Fibroblast of lung (primary cell): ENCODE data around the gene CDIP1. TPM values are rescaled to one million over a fixed set of nuclear protein-coding genes. Genes with fewer than 3 reads are reported as not detected.
A peak's percentile ranks its signal among the peaks of the same experiment; 100 is the strongest.

Source experiments
- DNase-seq, 2 donors: peaks; one replicate each; pipeline versions ENCODE4 v3.0.0 to v3.0.0-alpha.2; 2010; ENCODE audit warnings: low read depth in 2 of 2
- H2AFZ ChIP-seq: 2 replicates; pipeline ENCODE4 v1.5.1; 2012; ENCODE audit warnings: low read length, control low read depth, inconsistent platforms
- H3K27ac ChIP-seq: 2 replicates; pipeline ENCODE4 v1.5.1; 2011; ENCODE audit warnings: low read length, control low read depth; ENCODE audit not compliant: insufficient read depth
- H3K27me3 ChIP-seq: 2 replicates; pipeline ENCODE4 v1.5.1; 2011; ENCODE audit warnings: mild to moderate bottlenecking, low read length; ENCODE audit not compliant: control insufficient read depth, insufficient read depth
- H3K36me3 ChIP-seq: 2 replicates; pipeline ENCODE4 v1.5.1; 2011; ENCODE audit warnings: low read length; ENCODE audit not compliant: control insufficient read depth, insufficient read depth
- H3K4me1 ChIP-seq: 2 replicates; pipeline ENCODE4 v1.5.1; 2011; ENCODE audit warnings: low read length; ENCODE audit not compliant: control insufficient read depth, insufficient read depth; ENCODE audit errors: extremely low read depth
- H3K4me2 ChIP-seq: 2 replicates; pipeline ENCODE4 v1.5.1; 2011; ENCODE audit warnings: low read length, control low read depth; ENCODE audit not compliant: insufficient read depth; ENCODE audit errors: extremely low read depth
- H3K4me3 ChIP-seq, 4 experiments: fragments of 200-600 bp in 1 of 4; sonication (generic) in 1 of 4; replicated peaks in 1 of 4; 2 replicates each; pipeline ENCODE4 v1.5.1; 2011 to 2016; ENCODE audit warnings: low read length in 4 of 4, low read depth in 3 of 4, mild to moderate bottlenecking in 3 of 4, control low read depth in 2 of 4, inconsistent platforms in 1 of 4, mixed read lengths in 1 of 4; ENCODE audit not compliant: insufficient read depth in 1 of 4; ENCODE audit errors: control extremely low read depth in 1 of 4
- H3K79me2 ChIP-seq: 2 replicates; pipeline ENCODE4 v1.5.1; 2012; ENCODE audit warnings: mild to moderate bottlenecking, low read length, inconsistent platforms; ENCODE audit not compliant: control insufficient read depth, insufficient read depth
- H3K9ac ChIP-seq: 2 replicates; pipeline ENCODE4 v1.5.1; 2011; ENCODE audit warnings: mild to moderate bottlenecking, low read length, control low read depth; ENCODE audit not compliant: insufficient read depth
- H3K9me3 ChIP-seq: 2 replicates; pipeline ENCODE4 v1.5.1; 2012; ENCODE audit warnings: low read depth, low read length; ENCODE audit not compliant: control insufficient read depth, insufficient read depth
- H4K20me1 ChIP-seq: 2 replicates; pipeline ENCODE4 v1.5.1; 2011; ENCODE audit warnings: low read length; ENCODE audit not compliant: control insufficient read depth, insufficient read depth; ENCODE audit errors: extremely low read depth
- EZH2 ChIP-seq: IDR thresholded peaks from 2 replicates; pipeline ENCODE4 v1.5.1; 2012; ENCODE audit warnings: low read length, control low read depth, mild to moderate bottlenecking; ENCODE audit errors: missing control alignments
- polyA plus RNA-seq, 2 donors: library from polyadenylated mRNA; depleted of rRNA in 1 of 2; stranded (reverse) in 1 of 2; unstranded in 1 of 2; fragments of >200 nt; gene quantifications; 2 replicates each; pipeline ENCODE4 v1.2.1, GENCODE V29; 2011 to 2012; ENCODE audit warnings: missing spikeins in 1 of 2
- total RNA-seq: library from RNA; depleted of rRNA; stranded (reverse); fragments of >200 nt; gene quantifications from 2 replicates; pipeline ENCODE4 v1.2.1, GENCODE V29; 2014
- TF ChIP-seq, protein P1 (sequence below), 2 donors: IDR thresholded peaks in 1 of 2; conservative IDR thresholded peaks in 1 of 2; 1 replicate in 1 of 2; 2 replicates in 1 of 2; pipeline ENCODE4 v1.5.1; 2011 to 2012; ENCODE audit warnings: low read length in 2 of 2, control low read depth in 1 of 2, inconsistent platforms in 1 of 2, low read depth in 1 of 2, mild to moderate bottlenecking in 1 of 2

The CDIP1 gene
- total and polyA plus RNA-seq, 2 donors (not counting 1 experiment from before 2014, with no cell fraction given) = 6.3 to 12.2 TPM

DNA sequence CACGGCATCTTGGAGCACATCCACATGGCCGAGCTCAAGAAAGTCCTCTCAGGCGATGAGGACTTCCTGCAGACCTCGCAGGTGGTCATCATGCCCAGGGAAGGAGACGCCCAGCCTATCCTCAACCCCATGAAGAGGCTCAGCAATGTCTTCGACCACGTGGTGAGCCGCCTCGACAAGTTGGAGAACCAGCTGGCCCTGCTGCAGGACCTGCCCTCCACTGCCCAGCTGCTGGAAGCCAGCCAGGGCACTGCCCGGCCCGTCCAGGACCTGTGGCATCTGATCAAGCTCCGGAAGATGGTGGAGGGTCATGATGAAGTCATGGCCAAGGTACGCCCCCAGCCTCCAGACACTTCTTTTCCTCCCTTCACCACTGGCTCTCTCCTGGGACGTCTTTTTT lies 18.0 kb upstream of the CDIP1 start:
- Histone ChIP-seq H3K9ac (no peak overlapping the region), H3K79me2 (no peaks in the 10 kb centered on the region), H3K27ac (no peak overlapping the region), H2AFZ (no peak overlapping the region), H4K20me1 (no peaks in the 10 kb centered on the region), H3K36me3 (no peaks in the 10 kb centered on the region), H3K27me3 (peaks cover 22% of the 10 kb centered on the region), H3K4me3 (no peak overlapping the region), H3K4me2 (no peak overlapping the region), H3K4me1 (no peaks in the 10 kb centered on the region), H3K9me3 (no peaks in the 10 kb centered on the region)
- DNase-seq = no peak
- TF ChIP-seq EZH2 = no peak
- TF ChIP-seq, protein P1, sequence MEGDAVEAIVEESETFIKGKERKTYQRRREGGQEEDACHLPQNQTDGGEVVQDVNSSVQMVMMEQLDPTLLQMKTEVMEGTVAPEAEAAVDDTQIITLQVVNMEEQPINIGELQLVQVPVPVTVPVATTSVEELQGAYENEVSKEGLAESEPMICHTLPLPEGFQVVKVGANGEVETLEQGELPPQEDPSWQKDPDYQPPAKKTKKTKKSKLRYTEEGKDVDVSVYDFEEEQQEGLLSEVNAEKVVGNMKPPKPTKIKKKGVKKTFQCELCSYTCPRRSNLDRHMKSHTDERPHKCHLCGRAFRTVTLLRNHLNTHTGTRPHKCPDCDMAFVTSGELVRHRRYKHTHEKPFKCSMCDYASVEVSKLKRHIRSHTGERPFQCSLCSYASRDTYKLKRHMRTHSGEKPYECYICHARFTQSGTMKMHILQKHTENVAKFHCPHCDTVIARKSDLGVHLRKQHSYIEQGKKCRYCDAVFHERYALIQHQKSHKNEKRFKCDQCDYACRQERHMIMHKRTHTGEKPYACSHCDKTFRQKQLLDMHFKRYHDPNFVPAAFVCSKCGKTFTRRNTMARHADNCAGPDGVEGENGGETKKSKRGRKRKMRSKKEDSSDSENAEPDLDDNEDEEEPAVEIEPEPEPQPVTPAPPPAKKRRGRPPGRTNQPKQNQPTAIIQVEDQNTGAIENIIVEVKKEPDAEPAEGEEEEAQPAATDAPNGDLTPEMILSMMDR (conservative IDR thresholded peaks at IDR 0.05 in 1 of 2, IDR thresholded peaks at IDR 0.05 in 1 of 2; ENCODE audit: low read depth in 1 of 2, low read length in 2 of 2) = no peak

DNA sequence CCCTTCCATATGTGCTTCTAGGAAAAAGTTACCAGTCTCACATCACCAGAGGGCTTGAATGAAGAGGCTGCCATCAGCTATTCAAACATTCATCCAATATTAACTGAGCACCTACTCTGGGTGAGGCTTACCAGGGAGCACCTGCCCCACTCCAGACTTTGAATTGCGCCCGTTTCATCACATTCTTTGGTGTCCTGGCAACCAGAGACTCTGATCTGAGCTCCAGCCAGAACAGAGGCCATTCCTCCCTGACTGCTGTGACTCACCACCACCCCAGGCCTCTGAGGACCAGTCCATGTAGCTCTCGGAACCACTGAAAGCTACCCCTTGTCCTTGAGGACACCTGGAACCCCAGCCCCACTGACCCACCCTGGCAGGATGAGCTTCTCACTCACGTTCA lies 17.5 kb upstream of the CDIP1 start, which contains the start of gene C16orf96:
C16orf96 (plus strand) TSS at position 229 of the 400 bp plus-strand sequence; CDS start at position 379, 150 bp downstream.
- TF ChIP-seq EZH2 = no peak
- TF ChIP-seq, protein P1 (conservative IDR thresholded peaks at IDR 0.05 in 1 of 2, IDR thresholded peaks at IDR 0.05 in 1 of 2; ENCODE audit: low read depth in 1 of 2, low read length in 2 of 2) = no peak
- Histone ChIP-seq H3K4me3 (no peak within 1 kb of the TSS), H3K27ac (no peak within 1 kb of the TSS), H3K4me2 (no peak within 1 kb of the TSS), H3K4me1 (no peaks in the 10 kb centered on the region), H3K9me3 (no peaks in the 10 kb centered on the region), H3K79me2 (no peaks in the 10 kb centered on the region), H3K27me3 (peaks cover 17% of the 10 kb centered on the region), H2AFZ (no peak within 1 kb of the TSS), H3K36me3 (no peaks in the 10 kb centered on the region), H3K9ac (no peak within 1 kb of the TSS), H4K20me1 (no peaks in the 10 kb centered on the region)
- peak in 1 of 2 donors; percentile 20 for DNase-seq

- no peak overlapping the region for H3K27ac ChIP-seq
- DNase-seq = no peak
- H3K9ac ChIP-seq = no peak overlapping the region
These were observed 14.0 kb upstream of the CDIP1 start for GRCh38 chr16:4552541-4552940.

More at GRCh38 chr16:4552541-4552940, 14.0 kb upstream of the CDIP1 start:
- no peak overlapping the region for H2AFZ ChIP-seq
- TF ChIP-seq, protein P1 (conservative IDR thresholded peaks at IDR 0.05 in 1 of 2, IDR thresholded peaks at IDR 0.05 in 1 of 2; ENCODE audit: low read depth in 1 of 2, low read length in 2 of 2) = no peak
- TF ChIP-seq EZH2 = no peak
- H4K20me1 ChIP-seq = no peaks in the 10 kb centered on the region
- no peaks in the 10 kb centered on the region for H3K79me2 ChIP-seq
- peaks cover 20% of the 10 kb centered on the region for H3K27me3 ChIP-seq
- no peak overlapping the region for H3K4me3 ChIP-seq
- no peak overlapping the region for H3K4me2 ChIP-seq
- no peaks in the 10 kb centered on the region for H3K36me3 ChIP-seq
- no peaks in the 10 kb centered on the region for H3K4me1 ChIP-seq
- no peaks in the 10 kb centered on the region for H3K9me3 ChIP-seq
